HAP-1 (cell line): ENCODE data around the gene VGLL4.
A peak's percentile ranks its signal among the peaks of the same experiment; 100 is the strongest.
"Not testable (repeated sequence)": the region's sequence is repeated elsewhere in the genome, so short reads cannot be mapped to it uniquely, and the experiment has no call there.

Experiments
- DNase-seq, 2 experiments: peaks; one replicate each; pipeline ENCODE4 v3.0.0-alpha.2; 2016 to 2020; ENCODE audit warnings: low spot score in 2 of 2
- H3K27me3 ChIP-seq: fragments of 250-450 bp; sonication (Bioruptor Pico); 2 replicates; pipeline ENCODE4 v1.5.1; 2020; ENCODE audit warnings: low read depth, mild to moderate bottlenecking, moderate library complexity
- H3K36me3 ChIP-seq: fragments of 250-450 bp; sonication (Bioruptor Pico); replicated peaks from 2 replicates; pipeline ENCODE4 v1.5.1; 2020; ENCODE audit warnings: mild to moderate bottlenecking
- H3K4me1 ChIP-seq: fragments of 250-450 bp; sonication (Bioruptor Pico); 2 replicates; pipeline ENCODE4 v1.5.1; 2020; ENCODE audit warnings: mild to moderate bottlenecking
- H3K4me3 ChIP-seq: fragments of 250-450 bp; sonication (Bioruptor Pico); 2 replicates; pipeline ENCODE4 v1.5.1; 2020; ENCODE audit warnings: mild to moderate bottlenecking, moderate library complexity
- H3K9me3 ChIP-seq: fragments of 250-450 bp; sonication (Bioruptor Pico); 2 replicates; pipeline ENCODE4 v1.5.1; 2020; ENCODE audit warnings: mild to moderate bottlenecking, moderate library complexity
- in situ Hi-C: fragments of 300-500 bp; cut with MboI; formaldehyde crosslinking; loops from 3 replicates; pipeline ENCODE4 v1.14.3; 2020; ENCODE audit warnings: low sequenced_read_pairs, inconsistent platforms, mixed read lengths

VGLL4 gene

GRCh38 chr3:11529281-11529680 lies 114.4 kb downstream of the VGLL4 start:
- in situ Hi-C loops = no loop called here
- H3K4me3 ChIP-seq = no peak overlapping the region
- H3K27me3 ChIP-seq = no peaks in the 10 kb centered on the region
- no peaks in the 10 kb centered on the region for H3K4me1 ChIP-seq
- no peaks in the 10 kb centered on the region for H3K9me3 ChIP-seq
- H3K36me3 ChIP-seq = no peaks in the 10 kb centered on the region
- no peak for DNase-seq

- DNase-seq, H3K4me3 ChIP-seq, H3K27me3 ChIP-seq, H3K4me1 ChIP-seq, H3K36me3 ChIP-seq, H3K9me3 ChIP-seq, in situ Hi-C loops: not testable (repeated sequence)
Measured at GRCh38 chr3:11526121-11526520, 117.6 kb downstream of the VGLL4 start.

GRCh38 chr3:11523572-11524101 lies 120.1 kb downstream of the VGLL4 start:
- Histone ChIP-seq H3K36me3 (no peaks in the 10 kb centered on the region), H3K27me3 (no peaks in the 10 kb centered on the region), H3K4me3 (no peak overlapping the region), H3K4me1 (no peaks in the 10 kb centered on the region), H3K9me3 (no peaks in the 10 kb centered on the region)
- in situ Hi-C loops = no loop called here
- no peak for DNase-seq

- DNase-seq = no peak
- Histone ChIP-seq H3K4me3 (no peak overlapping the region), H3K36me3 (no peaks in the 10 kb centered on the region), H3K4me1 (no peaks in the 10 kb centered on the region), H3K9me3 (no peaks in the 10 kb centered on the region), H3K27me3 (no peaks in the 10 kb centered on the region)
- in situ Hi-C loops = no loop called here
Measured at GRCh38 chr3:11522953-11523571, 120.7 kb downstream of the VGLL4 start.

- Histone ChIP-seq H3K4me3 (no peak overlapping the region), H3K27me3 (no peaks in the 10 kb centered on the region), H3K36me3 (no peaks in the 10 kb centered on the region), H3K4me1 (no peaks in the 10 kb centered on the region), H3K9me3 (no peaks in the 10 kb centered on the region)
- in situ Hi-C loops = no loop called here
- DNase-seq = no peak
Measured at GRCh38 chr3:11522398-11522715, 121.4 kb downstream of the VGLL4 start.

GRCh38 chr3:11521167-11521566 lies 122.5 kb downstream of the VGLL4 start:
- Histone ChIP-seq H3K4me1 (no peaks in the 10 kb centered on the region), H3K27me3 (no peaks in the 10 kb centered on the region), H3K36me3 (no peaks in the 10 kb centered on the region), H3K9me3 (no peaks in the 10 kb centered on the region), H3K4me3 (no peak overlapping the region)
- in situ Hi-C loops = no loop called here
- DNase-seq = no peak

GRCh38 chr3:11517601-11518000 lies 126.1 kb downstream of the VGLL4 start:
- Histone ChIP-seq H3K27me3 (no peaks in the 10 kb centered on the region), H3K36me3 (no peaks in the 10 kb centered on the region), H3K4me3 (no peak overlapping the region), H3K4me1 (no peaks in the 10 kb centered on the region), H3K9me3 (no peaks in the 10 kb centered on the region)
- no peak for DNase-seq
- in situ Hi-C loops = no loop called here

- Histone ChIP-seq H3K4me1 (peaks cover 7% of the 10 kb centered on the region), H3K36me3 (no peaks in the 10 kb centered on the region), H3K27me3 (no peaks in the 10 kb centered on the region), H3K9me3 (no peaks in the 10 kb centered on the region), H3K4me3 (no peak overlapping the region)
- no peak for DNase-seq
- in situ Hi-C loops = no loop called here
Measured at GRCh38 chr3:11514191-11514821, 129.4 kb downstream of the VGLL4 start.

GRCh38 chr3:11513817-11514135 lies 129.9 kb downstream of the VGLL4 start:
- Histone ChIP-seq H3K4me3 (no peak overlapping the region), H3K4me1 (peaks cover 12% of the 10 kb centered on the region), H3K9me3 (no peaks in the 10 kb centered on the region), H3K27me3 (no peaks in the 10 kb centered on the region), H3K36me3 (no peaks in the 10 kb centered on the region)
- in situ Hi-C loops = no loop called here
- no peak for DNase-seq

- H3K9me3 ChIP-seq, H3K36me3 ChIP-seq, in situ Hi-C loops, H3K4me3 ChIP-seq, H3K27me3 ChIP-seq, DNase-seq: not testable (repeated sequence)
- H3K4me1 ChIP-seq = peaks cover 13% of the 10 kb centered on the region
Measured at GRCh38 chr3:11513125-11513816, 130.4 kb downstream of the VGLL4 start.

- DNase-seq, H3K9me3 ChIP-seq, in situ Hi-C loops, H3K27me3 ChIP-seq, H3K36me3 ChIP-seq, H3K4me3 ChIP-seq: not testable (repeated sequence)
- peaks cover 13% of the 10 kb centered on the region for H3K4me1 ChIP-seq
Measured at GRCh38 chr3:11511606-11512005, 132.1 kb downstream of the VGLL4 start.

GRCh38 chr3:11510356-11510755 lies 133.4 kb downstream of the VGLL4 start:
- no peaks in the 10 kb centered on the region for H3K36me3 ChIP-seq
- in situ Hi-C loops = no loop called here
- H3K27me3 ChIP-seq = no peaks in the 10 kb centered on the region
- DNase-seq = no peak
- H3K9me3 ChIP-seq = no peaks in the 10 kb centered on the region
- no peak overlapping the region for H3K4me3 ChIP-seq
- H3K4me1 ChIP-seq = peaks cover 13% of the 10 kb centered on the region

- Histone ChIP-seq H3K27me3 (no peaks in the 10 kb centered on the region), H3K4me1 (peaks cover 13% of the 10 kb centered on the region), H3K9me3 (no peaks in the 10 kb centered on the region), H3K4me3 (no peak overlapping the region), H3K36me3 (no peaks in the 10 kb centered on the region)
- in situ Hi-C loops = no loop called here
- no peak for DNase-seq
Measured at GRCh38 chr3:11510001-11510340, 133.7 kb downstream of the VGLL4 start.

- Histone ChIP-seq H3K4me3 (no peak overlapping the region), H3K4me1 (peaks cover 13% of the 10 kb centered on the region), H3K27me3 (no peaks in the 10 kb centered on the region), H3K36me3 (no peaks in the 10 kb centered on the region), H3K9me3 (no peaks in the 10 kb centered on the region)
- in situ Hi-C loops = no loop called here
- peak; percentile 8 to 45 for DNase-seq
Measured at GRCh38 chr3:11509173-11510000, 134.3 kb downstream of the VGLL4 start.
